Measurements from ENCODE around the gene SMPD1. TPM values are rescaled to one million over a fixed set of nuclear protein-coding genes. Genes with fewer than 3 reads are reported as not detected.
A peak's percentile ranks its signal among the peaks of the same experiment; 100 is the strongest.

SMPD1 gene
- total RNA-seq, 4 donors from 2014 or later, result 11.6 to 21.4 (median 14.3) TPM

- peak in 1 of 4 donors; percentile 34 for TF ChIP-seq POLR2A (IDR thresholded peaks at IDR 0.05)
- no peak for TF ChIP-seq CTCF (IDR thresholded peaks at IDR 0.05)
- intact Hi-C loops (cut with DNase I), result no loop called here
- Histone ChIP-seq H3K36me3 (peaks cover 0 to 47% (median 0%) of the 10 kb centered on the region in 3 donors), H3K27ac (peak overlapping the region in 2 of 4 donors; percentile 42 to 44), H3K4me1 (peaks cover 0 to 28% (median 0%) of the 10 kb centered on the region in 3 donors), H3K4me3 (no peak overlapping the region), H3K9me3 (no peaks in the 10 kb centered on the region), H3K27me3 (no peaks in the 10 kb centered on the region)
- WGBS, 2 donors, result 73 to 75% methylated on average over 1 to 4 of the region's 7 CpGs
- DNase-seq, result no peak
Measured at GRCh38 chr11:6402561-6402981, 12.3 kb downstream of the SMPD1 start.

GRCh38 chr11:6403539-6403938 lies 13.3 kb downstream of the SMPD1 start:
- no peak for DNase-seq
- no peak overlapping the region for H3K4me3 ChIP-seq
- no peaks in the 10 kb centered on the region for H3K9me3 ChIP-seq
- intact Hi-C loops (cut with DNase I), result no loop called here
- TF ChIP-seq CTCF (IDR thresholded peaks at IDR 0.05) (no peak), POLR2A (IDR thresholded peaks at IDR 0.05) (no peak)
- H3K27ac ChIP-seq, result peak overlapping the region in 1 of 4 donors; percentile 40
- peaks cover 0 to 19% (median 0%) of the 10 kb centered on the region in 3 donors for H3K4me1 ChIP-seq
- H3K27me3 ChIP-seq, result no peaks in the 10 kb centered on the region
- H3K36me3 ChIP-seq, result peaks cover 0 to 47% (median 0%) of the 10 kb centered on the region in 3 donors
- whole genome bisulfite sequencing, 2 donors, result 86% methylated on average over 1 of the region's 8 CpGs; no CpG with 5 or more reads in 1 of the 2 donors

- no peak overlapping the region for H3K4me3 ChIP-seq
- 63 to 82% methylated on average over 4 to 11 of the region's 16 CpGs for WGBS, 2 donors
- H3K9me3 ChIP-seq, result no peaks in the 10 kb centered on the region
- H3K27ac ChIP-seq, result no peak overlapping the region
- intact Hi-C loops (cut with DNase I), result no loop called here
- peaks cover 0 to 48% (median 0%) of the 10 kb centered on the region in 3 donors for H3K36me3 ChIP-seq
- H3K27me3 ChIP-seq, result no peaks in the 10 kb centered on the region
- no peak for DNase-seq
- peaks cover 0 to 19% (median 0%) of the 10 kb centered on the region in 3 donors for H3K4me1 ChIP-seq
- TF ChIP-seq POLR2A (IDR thresholded peaks at IDR 0.05), result no peak
- no peak for TF ChIP-seq CTCF (IDR thresholded peaks at IDR 0.05)
Measured at GRCh38 chr11:6404342-6405051, 14.2 kb downstream of the SMPD1 start.

GRCh38 chr11:6405052-6405667 lies 14.9 kb downstream of the SMPD1 start:
- 89 to 100% methylated on average over 1 to 4 of the region's 13 CpGs for WGBS, 2 donors
- no peaks in the 10 kb centered on the region for H3K27me3 ChIP-seq
- H3K4me1 ChIP-seq, result peaks cover 0 to 19% (median 0%) of the 10 kb centered on the region in 3 donors
- peaks cover 0 to 49% (median 0%) of the 10 kb centered on the region in 3 donors for H3K36me3 ChIP-seq
- TF ChIP-seq CTCF (IDR thresholded peaks at IDR 0.05) (no peak), POLR2A (IDR thresholded peaks at IDR 0.05) (no peak)
- intact Hi-C loops (cut with DNase I), result no loop called here
- no peak overlapping the region for H3K4me3 ChIP-seq
- no peaks in the 10 kb centered on the region for H3K9me3 ChIP-seq
- no peak for DNase-seq
- H3K27ac ChIP-seq, result no peak overlapping the region

- H3K36me3 ChIP-seq, result peaks cover 0 to 49% (median 4%) of the 10 kb centered on the region in 3 donors
- intact Hi-C loops (cut with DNase I), result no loop called here
- H3K27me3 ChIP-seq, result no peaks in the 10 kb centered on the region
- H3K4me3 ChIP-seq, result no peak overlapping the region
- H3K9me3 ChIP-seq, result no peaks in the 10 kb centered on the region
- 93% methylated on average over 6 of the region's 6 CpGs for WGBS, 2 donors
- DNase-seq, result no peak
- peaks cover 0 to 19% (median 0%) of the 10 kb centered on the region in 3 donors for H3K4me1 ChIP-seq
- no peak overlapping the region for H3K27ac ChIP-seq
- TF ChIP-seq POLR2A (IDR thresholded peaks at IDR 0.05) (no peak), CTCF (IDR thresholded peaks at IDR 0.05) (no peak)
Measured at GRCh38 chr11:6405846-6406245, 15.6 kb downstream of the SMPD1 start.
